ENCODE measurements around the gene AGAP1.

DNA sequence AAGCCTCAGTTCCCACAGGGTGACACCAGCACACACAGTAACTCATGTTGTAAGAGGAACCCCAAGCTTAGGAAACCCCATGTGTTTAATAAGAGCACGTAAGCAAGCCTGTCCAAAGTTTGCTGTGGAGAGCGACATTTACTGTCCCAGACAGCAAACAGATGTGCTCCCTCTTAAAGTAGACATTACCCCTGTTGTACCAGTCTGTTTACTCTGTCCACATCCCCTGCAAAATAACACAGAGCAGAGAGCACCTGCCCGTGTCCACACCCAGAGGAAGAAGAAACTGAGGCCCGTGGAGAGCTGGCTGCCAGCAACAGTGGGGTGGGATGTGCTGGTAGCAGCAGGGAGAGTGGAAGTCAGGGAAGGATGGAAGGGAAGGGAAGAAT lies 430.8 kb downstream of the AGAP1 start:
- TF ChIP-seq CTCF (IDR thresholded peaks at IDR 0.05) = no peak
- no peak for TF ChIP-seq POLR2A (IDR thresholded peaks at IDR 0.05)
